GM19372 (cell line): ENCODE data around the gene PYGM.

ENCODE experiments used
- ATAC-seq: cut with Tn5 transposase; IDR thresholded peaks from one replicate; pipeline ENCODE4 v1.9.1; 2021; ENCODE audit warnings: mild to moderate bottlenecking, low read depth, moderate library complexity; ENCODE audit not compliant: unreplicated experiment

Gene PYGM

DNA sequence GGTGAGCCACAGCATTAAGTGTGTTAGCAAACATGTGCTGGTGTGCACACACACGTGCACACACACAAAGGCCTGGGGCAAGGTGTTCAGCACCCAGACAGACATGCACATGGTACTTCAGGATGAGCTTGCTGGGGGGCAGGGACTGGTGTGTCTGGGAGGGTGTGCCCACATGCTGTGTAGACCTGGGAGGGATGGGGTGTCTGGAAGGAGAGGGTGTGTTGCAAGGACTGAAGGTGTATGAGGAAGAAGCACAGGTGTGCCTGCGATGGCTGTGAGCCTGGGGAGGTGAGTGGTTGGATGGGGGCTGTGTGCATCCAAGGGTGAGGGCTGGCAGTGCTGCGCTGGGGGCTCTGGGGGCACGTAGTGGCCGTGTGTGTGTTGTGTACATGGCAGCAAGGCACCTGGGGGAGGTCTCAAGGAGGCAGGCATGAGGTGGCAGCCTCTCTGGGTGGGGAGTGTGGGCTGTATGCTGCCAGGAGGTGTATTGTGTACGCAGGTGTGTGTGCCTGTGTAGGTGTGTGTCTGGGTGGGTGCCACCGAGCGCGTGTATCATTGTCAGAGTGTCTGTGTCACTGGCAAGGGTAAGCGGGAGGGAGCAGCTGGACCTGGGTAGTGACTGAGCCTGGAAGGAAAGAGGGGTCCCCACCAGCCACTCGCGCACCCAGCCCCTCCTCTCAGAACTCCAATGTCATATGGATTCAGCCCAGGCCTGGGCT is 39.0 kb downstream of the PYGM start:
- no peak for ATAC-seq

DNA sequence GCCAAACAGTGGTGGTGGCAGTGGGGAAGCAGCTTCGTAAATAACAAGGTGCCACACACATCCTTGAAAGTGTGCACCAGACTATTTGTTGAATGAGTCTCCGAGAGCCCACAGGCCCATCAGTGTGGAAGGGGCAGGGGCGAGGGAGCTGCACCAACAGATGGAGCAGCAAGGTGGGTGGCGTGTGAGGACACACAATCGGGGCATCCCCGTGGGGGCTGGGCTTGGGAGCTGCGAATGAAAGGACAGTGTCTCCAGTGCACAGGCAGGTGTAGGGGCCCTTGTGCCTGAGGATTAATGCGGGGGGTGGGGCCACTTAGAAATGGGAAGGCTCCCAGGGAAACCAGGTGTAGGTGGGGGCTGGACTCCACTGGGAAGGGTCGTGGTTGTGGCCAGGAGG is 39.6 kb downstream of the PYGM start:
- no peak for ATAC-seq

DNA sequence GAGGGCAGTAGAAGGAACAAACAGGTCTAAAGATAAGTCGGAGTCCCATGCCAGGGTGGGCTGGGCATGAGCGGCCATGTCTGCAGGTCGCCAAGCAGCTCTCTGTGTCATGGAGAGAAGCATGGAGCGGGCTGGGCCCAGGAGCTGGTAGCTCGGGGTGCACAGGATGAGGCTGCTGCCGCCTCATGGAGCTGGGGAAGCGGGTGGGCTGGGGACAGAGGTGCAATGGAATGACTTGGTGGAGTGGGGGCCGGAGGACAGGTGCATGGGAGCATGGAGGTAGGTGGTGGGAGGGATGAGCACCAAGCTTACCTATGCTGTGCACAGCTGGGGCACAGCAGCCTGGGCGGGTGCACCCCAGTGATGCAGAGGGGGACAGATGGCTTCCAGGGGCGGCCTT is 40.4 kb downstream of the PYGM start:
- no peak for ATAC-seq

DNA sequence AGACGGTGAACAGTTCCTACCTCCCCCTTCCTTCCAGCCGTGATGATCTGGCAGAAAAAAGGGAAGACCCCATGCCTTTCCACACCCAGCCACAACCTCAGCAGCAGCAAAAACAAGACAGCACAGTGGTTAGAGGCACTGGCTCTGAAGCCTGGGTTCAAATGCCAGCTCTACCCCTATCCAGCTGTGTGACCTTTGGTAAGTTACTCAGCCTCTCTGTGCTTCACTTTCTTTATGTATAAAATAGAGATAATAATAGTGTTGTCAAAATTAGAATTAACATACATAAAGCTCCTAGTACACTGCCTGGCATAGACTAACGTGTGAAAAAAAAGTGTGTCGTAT is 41.0 kb downstream of the PYGM start:
- ATAC-seq, result no peak

DNA sequence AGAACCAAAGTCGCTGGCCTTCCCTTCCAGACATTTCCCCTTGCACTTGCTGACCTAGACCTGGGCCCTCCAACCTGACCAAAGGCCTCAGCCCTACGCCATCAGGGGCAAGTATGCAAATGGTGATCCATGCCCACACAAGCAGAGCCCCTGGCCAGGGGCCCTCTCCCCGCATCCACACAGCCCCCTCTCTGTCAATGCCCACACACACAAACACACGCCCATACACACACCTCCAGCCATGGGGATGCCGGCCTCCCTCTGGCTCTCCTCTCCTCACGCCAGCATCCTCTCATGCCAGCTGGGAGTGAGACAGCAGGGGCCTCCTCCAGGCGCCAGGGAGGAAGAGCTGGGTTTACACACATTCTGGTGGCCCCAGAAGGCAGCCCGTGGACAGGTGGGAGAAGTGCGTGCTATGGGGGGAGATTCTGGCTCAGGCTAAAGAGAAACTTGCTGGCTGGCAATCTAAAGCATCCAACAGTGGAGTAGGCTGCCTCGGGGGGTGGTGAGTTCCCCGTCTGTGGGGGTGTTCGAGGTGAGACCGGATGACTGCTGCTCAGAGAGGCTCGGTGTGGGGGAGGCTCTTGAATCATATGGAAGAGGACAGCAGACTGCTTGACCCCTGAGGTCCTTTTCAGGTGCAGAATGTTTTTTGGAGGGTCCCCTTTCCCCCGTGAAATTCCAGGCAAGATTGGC is 41.5 kb downstream of the PYGM start:
- ATAC-seq, result no peak

DNA sequence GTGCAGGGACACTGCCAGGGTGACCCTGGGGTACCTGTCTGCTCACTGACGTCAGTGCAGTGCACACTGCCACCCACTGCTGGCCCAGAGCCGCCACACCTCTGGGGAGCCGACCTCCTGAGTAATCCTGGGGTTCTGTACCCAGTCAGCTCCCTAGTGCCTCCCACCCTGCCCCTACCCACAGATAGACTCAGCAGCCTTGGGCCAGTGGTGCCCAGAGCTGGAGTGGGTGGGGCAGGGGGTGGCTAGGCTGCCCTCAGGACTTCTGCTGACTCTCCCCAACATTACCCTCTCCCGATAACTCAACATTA is 42.6 kb downstream of the PYGM start:
- no peak for ATAC-seq

DNA sequence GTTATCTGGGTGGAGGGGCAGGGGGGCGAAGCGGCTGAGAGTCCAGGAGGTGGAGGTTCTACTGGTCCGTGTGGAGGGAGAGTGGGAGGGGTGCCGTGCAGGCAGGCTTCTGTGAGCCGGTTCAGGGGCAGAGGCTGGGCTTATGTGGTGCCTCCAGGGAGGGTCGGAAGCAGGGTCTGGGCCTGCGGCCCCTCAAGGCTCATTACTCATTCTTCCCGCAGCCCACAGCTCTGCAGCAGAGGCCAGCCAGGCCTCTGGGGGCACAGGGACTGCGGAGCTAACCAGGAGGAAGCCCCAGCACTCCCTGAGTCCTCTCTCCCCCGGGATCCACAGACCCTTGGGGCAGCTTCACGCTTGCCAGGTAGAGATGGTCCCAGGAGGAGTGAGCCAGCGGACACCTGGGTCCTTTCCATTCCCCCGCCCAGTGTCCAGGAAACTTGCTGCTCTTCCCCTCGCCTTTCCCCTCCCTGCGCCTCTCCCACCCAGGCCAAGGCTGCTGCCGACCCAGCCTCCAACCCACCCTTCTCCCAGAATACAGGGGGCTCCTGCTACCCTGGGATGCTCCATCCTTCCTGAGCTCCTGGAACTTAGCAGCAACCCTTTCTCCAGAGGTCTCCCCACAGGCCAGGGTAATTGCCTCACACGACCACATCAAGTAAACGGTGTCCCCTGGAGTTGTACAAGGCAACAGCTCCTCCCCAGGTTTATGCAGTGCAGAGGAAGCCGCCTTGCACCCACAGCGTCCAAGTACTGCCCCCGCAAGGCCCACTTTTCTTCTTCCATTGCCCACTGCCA is 43.1 kb downstream of the PYGM start:
- no peak for ATAC-seq

DNA sequence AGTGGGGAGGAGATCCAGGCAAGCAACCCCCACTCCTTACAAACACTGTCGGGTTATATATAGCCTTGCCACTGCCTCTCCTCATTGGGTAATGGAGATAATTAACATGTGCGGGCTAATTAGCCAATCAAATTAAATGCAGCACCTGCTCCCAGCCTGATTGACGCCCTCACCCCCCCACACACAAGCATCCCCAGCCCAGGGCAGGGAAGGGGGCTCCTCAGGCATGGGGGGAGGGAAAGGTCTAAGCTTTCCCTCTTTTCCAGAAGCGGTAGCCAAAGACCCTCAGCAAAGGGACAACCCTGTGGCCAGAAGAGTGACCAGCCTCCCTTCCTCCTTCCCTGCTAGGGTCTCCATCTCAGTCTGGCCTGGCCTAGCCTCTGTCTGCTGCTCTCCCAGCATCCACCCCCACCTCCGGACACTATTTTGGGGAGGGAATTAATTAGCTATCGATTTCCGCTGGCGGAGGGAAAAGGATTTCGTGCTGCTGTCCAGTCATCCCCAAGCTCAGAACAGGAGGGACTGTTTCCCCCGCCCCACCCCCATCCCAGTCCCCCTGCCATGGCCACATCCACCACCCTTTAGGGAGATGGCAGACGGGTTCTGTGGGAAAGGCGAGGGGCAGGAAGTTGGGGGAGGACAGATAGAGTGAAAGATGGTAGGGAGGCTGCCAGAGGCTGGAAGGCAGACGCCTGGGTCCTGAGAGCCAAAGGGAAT is 43.9 kb downstream of the PYGM start:
- ATAC-seq, result no peak

DNA sequence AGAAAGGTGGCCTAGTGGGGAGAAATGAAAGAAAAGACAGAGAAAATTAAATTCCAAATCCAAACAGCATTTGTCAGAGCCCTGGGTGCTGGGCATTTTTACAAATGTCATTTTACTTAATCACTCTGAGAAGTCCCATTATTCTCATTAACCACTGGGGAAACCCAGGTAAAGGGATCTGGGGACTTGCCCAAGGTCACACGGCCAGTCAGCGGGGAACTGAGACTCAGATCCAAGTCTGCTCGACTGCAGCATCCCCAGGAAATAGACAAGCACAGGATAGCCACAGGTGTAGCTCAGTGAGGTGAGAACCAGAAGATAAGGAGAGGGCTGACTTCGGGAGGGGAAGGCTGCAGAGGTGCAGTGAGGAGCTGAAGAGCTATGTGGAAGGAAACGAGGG is 44.7 kb downstream of the PYGM start:
- no peak for ATAC-seq

DNA sequence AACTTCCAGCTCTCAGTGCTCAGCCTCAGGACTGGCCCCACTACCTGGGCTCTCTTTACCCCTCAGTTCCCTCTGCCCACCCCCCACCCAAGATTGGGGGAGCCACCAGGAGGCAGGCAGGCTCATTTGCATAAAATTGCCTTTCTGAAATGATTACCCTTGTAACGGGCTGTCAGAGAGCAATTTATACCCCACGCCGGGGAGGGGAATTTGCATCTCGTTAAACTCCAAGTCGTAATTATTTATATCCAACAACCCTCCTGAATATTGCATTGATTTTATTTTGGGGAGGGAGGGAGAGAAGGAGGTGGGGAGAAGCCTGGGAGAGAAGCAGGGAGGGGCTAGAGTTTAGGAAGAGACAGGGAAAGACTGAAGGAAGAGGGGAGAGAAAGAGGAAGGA is 45.1 kb downstream of the PYGM start:
- no peak for ATAC-seq

DNA sequence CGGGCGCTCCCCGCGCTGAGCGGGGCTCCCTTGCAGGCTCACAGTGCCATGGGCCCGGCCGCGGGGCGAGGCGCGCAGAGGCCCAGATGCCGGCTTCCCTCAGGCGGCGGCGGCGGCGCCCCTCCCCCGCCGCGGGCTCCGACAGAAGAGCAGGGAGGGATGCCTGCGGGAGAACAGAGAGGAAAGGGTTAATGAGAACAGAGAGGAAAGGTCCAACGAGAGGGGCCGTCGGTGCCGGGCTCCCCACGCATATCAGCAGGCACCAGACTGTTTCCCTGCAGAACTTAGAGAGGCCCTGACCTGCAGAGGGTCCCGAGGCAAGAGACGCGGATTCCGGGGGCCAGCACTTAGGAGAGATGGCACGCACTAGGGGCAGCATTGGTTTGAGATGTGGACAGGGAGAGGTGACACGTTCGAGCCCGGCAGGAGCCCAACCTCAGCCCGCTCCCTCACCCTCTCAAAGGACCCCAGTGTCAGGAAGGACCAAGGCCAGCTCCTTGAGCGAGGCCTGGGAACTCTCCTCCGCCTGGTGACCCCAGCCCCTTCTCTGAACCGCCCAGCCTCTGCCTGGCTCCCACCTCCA is 45.9 kb downstream of the PYGM start:
- no peak for ATAC-seq

DNA sequence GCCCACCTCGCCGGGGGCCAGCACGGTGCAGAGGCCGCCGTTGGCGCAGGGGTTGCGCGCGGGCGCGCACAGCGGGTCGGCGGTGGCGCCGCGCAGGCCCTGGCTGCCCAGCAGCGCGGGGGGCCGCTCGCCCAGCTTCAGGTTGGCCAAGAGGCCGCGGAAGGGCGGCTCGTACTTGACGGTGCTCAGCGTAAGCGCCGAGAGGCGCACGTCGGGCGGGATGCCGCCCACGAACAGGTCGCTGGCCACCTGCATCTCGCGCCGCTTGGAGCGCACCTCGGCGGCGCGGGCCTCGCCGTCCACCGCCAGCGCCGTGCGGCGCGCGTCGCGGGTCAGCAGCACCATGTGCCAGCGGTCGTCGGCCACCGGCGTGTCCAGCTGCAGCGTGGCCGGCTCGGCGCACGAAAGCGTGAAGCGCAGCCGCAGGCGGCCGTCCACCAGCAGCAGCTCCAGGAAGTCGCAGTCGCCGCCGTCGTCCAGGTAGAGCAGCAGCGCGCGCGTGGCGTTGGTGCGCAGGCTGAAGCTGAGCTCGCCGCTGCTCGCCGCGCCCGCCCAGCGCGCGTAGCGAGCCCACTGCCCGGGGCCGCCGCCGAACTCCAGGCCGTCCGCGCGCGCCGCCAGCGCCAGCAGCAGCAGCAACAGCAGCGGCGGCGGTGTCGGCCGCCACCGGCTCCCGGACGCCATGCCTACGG is 46.6 kb downstream of the PYGM start:
- no peak for ATAC-seq

DNA sequence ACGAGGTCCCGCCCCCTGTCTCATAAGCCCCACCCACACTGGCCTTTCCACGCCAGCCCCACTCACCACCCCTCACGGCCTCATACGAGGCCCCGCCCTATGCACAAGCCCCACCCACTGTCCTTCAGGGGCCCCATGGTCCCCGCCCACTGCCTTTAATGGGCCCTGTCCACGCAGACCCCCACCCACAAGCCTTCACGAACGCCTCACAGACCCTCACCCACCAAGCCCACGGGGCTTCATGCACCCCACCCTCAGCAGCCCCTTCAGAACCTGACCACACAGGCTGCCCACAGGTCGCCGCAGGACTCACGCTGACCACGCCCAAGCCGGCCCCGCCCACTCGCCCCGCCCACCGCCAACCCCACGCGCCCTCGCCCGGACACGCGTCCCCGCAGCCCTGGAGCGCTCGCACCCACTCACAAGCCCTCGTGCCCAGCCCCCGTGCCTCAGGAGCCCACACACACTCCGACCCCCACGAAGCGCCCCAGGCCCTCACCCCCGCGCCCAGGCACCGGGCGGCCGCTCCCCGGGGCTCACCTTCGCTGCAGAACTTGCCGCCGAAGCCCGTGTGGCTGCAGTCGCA is 47.3 kb downstream of the PYGM start:
- ATAC-seq, result no peak

DNA sequence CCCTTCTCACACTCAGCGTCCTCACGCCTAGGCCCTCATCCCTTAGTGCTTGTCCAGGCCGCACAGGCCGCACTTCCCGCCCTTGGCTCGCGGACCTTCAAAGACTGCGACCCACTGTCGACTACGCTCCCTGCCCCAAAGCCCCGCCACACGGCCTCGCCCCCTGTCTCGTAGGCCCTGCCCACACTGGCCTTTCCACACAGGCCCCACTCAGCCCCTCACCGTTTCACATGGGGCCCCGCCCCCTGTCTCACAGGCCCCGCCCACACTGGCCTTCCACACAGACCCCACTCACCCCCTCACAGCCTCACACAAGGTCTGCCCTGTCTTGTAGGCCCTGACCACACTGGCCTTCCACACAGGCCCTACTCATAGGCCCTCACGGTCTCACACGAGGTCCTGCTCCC is 47.8 kb downstream of the PYGM start:
- ATAC-seq, result no peak

DNA sequence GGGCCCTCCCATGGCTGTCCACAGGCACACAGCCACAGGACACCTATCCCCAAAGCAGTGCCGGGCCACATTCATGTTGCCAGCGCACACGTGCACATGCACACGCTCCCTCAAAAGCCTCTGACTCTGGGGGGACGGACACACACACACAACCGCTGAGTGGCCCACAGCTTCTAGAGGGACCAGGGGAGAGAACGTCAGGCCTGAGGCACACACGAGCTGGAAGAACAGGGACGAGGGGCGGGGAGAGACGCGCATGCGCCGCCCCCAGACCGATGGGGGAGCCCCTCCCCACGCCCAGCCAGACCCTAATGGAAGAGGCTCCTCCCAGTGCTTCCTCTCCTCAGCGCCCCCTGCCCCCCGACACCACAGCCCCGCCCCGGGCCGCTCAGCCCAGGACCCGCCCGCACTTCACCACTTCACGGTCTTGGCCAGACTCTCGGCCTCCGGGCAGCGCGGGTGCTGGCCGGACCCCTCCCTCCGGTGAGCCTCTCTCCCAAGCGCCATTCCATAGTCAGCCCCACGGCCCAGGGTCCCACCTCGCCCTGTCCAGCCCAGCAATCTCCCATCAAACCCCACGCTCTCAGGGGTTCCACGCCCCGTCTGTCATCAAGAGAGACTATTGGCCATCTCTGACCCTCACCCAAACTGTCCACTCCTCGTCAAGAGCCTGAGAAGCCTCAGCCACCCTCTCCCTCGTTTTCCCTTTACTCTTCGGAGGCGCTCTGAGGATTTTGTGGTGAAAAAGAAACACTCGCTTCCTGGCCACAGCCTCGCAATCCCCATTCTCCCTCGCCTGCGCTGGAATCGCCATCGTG is 48.4 kb downstream of the PYGM start:
- no peak for ATAC-seq

DNA sequence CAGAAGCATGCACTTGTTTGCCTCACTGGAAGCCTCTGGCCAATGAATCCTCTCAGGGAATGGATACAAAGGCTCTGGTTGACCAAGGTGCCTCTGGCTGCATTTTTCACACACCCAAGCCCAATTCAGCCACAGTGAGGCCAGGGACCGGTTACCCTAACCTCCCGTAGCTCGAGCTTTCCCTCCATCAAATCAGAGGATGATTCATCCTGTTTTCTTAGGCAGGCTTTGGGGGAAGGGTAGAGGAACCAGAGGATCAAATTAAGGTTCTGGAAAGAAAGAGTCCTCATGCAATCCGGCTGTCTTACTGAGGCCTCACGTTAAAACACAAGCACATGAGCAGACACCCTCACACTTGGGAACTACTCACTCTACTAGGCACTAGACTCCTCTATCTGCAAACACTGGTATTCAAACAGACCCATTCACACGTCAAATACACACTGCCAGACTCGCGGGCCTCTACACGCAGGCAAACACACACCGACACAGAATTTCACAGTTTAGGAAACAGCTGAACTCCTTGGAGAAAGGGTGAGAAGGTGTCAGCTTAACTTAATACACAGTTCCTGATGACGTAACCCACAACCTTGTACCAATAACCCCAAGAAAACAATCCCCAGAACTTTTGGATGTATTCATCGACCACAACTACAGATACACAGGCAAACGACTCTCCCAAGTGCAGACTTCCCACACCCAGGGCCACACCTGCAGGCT is 49.2 kb downstream of the PYGM start:
- no peak for ATAC-seq

DNA sequence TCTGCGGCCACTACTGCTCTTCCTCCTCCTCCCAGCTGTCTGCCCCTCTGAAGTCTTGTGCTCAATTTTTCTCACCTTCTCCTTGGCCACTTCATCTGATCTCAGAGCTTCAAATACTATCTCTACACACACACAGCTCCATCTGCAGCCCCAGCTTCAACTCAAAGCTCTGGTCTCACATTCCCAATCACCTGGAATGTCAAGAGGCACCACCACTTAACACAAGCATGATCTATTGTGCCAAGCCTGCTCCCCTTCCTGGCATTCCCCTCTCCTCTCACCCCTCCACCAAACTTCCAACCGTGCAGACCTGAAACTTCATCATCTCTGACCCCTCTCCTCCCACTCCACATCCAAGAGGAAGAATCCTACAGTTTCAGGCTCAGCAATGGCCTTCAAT is 54.3 kb downstream of the PYGM start:
- ATAC-seq, result no peak

DNA sequence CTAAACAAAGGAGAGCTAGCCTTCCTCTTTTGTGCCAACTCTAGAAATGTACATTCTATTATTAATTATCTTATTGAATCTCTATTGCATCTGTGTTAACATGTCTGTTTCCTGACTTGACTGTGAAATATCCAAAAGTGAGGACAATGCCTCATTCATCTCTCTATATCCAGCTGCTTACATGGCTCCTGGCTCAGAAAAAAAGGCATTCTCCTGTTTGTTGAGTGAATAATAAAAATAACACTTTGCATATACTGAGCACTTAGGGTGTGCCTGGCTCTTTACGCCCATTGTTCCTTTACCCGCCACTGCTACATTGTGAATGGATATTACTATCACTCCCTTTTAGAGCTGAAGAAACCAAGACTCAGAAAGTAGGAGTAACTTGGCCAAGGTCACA is 56.7 kb downstream of the PYGM start:
- ATAC-seq, result no peak
